SHP77 (cell line): Measurements from ENCODE around the gene YIPF2.

Source experiments
- DNase-seq, 2 experiments: peaks; one replicate each; lab custom pipeline; 2025; lab: John Stamatoyannopoulos, UW

Gene YIPF2

DNA sequence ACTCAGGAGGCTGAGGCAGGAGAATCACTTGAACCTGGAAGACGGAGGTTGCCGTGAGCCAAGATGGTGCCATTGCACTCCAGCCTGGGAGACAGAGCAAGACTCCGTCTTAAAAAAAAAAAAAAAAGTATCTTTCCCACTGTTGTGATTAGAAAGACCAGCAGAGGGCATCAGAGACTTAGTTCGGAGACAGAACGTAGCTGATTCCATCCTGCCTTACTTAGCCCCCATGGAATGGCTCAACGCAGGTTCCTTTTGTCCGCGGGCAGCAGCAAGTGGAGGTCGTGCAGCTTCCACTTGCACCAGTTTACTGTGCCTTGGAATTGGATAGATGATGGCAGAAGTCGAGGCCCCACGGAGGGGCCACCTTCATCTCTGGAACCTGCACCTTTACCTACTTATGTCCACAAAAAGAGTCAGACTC lies 8.2 kb upstream of the YIPF2 start:
- DNase-seq, result peak; percentile 81 to 84

DNA sequence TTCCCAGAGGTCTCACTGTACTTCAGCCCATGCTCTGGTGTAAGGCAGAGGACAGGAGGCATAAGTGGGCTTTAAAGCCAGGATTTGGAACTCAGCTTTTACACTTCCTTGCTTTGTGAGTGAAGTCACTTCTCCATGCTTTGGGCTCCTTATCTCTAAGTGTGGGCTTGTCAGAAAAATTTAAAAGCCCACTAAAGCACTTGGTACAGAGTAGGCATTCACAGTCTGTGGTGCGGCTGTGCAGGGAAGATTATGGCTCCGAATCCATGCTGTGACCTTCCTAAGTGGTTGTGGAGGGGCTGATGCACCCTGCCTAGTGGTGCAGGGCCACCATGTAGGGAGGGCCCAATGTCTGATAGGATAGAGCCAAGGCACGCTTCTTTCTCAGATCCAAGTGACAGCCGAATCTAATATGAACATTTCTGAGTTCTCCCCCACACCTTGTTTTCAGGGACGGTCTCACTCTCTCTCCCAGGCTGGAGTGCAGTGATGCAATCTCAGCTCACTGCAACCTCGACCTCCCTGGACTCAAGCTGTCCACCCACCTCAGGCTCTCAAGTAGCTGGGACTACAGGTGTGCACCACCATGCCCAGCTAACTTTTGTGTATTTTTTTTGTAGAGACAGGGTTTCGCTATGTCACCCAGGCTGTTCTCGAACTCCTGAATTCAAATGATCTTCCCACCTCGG lies 7.1 kb upstream of the YIPF2 start:
- DNase-seq, result no peak

DNA sequence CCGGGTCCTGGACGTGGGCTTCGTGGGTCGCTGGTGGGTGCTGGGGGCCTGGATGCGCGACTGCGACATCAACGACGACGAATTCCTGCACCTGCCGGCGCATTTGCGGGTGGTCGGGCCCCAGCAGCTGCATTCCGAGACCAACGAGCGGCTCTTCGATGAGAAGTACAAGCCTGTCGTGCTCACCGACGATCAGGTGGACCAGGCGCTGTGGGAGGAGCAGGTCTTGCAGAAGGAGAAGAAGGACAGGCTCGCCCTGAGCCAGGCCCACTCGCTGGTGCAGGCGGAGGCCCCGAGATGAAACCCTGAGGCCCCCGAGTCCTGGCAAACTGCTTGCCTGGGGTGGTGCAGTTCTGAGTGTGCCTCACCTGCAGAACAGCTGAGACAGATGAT lies 959 bp upstream of the YIPF2 start:
- no peak for DNase-seq

DNA sequence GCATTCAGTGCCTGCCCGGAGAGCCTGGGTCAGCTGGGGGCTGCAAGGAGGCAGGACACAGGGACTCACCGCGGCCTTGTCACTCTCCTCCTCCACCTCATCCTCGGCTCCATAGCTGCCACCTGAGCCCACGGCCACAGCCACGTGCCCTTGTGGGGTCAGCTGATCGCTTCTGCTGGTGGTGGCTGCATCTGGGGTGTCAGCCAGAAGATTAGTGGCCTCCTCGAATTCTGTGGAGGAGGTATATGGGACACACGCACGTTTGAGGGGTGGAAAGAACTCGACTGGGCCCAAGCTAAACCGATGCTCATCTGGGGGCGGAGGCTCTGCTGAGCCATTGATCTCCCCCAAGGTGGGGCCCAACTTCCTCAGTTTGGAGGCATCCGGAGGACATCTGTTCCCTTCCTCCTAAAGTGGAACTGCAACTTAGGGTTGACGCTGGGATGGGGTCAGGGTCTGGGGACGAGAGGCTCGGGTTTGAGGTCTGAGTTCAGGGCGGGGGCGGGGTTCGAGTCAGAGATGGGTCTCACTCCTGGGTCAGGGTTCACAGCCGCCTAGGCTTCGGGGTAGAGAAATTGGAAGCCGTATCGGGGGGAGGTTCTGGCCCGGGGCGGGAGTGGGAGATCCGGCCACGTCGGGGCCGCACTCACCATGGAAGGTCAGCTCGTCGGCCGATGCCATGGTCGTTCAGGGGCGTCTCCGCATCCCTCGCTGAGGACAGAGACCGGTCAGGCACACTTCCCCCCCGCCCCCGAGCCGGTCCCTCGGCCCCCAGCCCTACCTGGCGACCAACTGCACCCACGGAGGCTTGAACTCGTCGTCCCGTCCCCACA lies 493 bp downstream of the YIPF2 start:
- no peak for DNase-seq

DNA sequence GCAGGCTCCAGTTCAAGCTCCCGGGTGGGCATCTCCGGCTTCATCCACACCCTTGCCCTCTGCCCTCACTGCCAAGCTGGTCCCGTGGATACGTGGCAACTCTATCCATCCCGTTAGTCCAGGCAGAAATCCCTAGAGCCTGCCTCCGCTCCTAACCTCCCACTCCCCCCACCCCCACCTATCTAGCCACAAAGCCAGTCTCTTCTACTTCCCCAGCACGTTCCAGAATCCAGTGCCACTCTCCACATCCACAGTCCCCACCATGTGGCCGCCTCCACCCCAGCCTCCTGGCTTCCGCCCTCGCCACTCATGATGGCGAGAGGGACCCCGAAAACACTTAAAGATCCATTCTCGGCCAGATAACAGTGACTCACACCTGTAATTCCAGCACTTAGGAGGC lies 3.8 kb downstream of the YIPF2 start:
- no peak for DNase-seq

DNA sequence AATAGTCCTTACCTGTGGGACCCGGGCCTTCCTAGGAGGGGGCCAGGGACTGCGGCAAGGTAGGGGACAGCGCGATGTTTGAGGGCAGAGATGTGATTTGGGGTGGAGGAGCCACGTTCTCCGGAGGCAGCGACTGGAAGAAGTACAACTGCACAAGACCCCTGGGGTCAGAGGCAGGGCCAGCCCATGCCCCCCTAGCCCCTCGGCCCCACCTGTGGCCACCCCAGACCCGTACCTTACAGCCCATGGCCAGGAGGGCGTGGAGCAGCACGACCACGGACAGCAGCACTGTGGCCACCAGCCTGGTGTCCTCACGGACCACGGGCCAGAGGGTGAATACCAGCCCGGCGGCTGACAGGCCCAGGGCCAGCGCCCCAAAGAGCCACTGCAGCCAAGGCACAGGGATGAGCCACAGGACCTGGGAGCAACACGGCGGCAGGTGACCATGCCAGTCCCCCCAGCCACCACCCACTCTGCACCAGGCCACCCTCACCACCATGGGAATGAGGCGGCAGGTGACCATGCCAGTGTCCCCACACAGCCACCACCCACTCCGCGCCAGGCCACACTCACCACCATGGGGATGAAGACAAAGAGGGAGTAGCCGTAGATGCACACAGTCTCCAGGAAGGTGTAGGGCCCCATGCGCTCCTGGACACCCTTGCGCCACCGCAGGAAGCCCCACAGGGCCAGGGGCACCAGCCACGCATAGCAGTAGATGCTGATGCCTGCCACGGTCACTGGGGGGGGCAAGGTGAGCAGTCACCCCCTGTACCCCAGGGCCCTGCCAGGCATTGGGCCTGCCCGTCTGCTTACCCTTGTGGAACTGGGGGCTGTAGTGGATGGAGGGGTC lies 5.0 kb downstream of the YIPF2 start:
- DNase-seq, result no peak

DNA sequence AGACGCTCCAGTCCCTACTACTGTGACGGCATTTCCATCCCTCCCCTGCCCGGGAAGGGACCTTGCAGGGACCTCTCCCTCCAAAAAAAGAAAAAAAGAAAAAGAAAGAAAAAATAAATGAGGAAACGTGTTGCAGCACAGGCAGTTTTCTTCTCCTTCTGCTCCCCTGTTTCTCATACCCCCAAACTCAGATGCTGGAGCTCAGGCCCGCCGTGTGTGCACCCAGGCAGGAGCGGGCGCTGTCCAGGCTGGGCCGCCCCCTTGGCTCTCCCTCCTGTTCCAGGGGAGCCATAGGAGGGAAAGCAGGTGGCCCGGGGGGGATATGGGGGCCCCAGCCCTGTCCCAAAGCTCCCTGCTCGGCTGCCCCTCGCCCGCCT lies 5.8 kb downstream of the YIPF2 start:
- no peak for DNase-seq

DNA sequence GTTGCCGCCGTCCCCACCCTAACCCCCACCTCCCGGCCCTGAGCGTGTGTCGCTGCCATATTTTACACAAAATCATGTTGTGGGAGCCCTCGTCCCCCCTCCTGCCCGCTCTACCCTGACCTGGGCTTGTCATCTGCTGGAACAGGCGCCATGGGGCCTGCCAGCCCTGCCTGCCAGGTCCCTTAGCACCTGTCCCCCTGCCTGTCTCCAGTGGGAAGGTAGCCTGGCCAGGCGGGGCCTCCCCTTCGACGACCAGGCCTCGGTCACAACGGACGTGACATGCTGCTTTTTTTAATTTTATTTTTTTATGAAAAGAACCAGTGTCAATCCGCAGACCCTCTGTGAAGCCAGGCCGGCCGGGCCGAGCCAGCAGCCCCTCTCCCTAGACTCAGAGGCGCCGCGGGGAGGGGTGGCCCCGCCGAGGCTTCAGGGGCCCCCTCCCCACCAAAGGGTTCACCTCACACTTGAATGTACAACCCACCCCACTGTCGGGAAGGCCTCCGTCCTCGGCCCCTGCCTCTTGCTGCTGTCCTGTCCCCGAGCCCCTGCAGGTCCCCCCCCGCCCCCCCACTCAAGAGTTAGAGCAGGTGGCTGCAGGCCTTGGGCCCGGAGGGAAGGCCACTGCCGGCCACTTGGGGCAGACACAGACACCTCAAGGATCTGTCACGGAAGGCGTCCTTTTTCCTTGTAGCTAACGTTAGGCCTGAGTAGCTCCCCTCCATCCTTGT lies 6.4 kb downstream of the YIPF2 start:
- DNase-seq, result no peak

DNA sequence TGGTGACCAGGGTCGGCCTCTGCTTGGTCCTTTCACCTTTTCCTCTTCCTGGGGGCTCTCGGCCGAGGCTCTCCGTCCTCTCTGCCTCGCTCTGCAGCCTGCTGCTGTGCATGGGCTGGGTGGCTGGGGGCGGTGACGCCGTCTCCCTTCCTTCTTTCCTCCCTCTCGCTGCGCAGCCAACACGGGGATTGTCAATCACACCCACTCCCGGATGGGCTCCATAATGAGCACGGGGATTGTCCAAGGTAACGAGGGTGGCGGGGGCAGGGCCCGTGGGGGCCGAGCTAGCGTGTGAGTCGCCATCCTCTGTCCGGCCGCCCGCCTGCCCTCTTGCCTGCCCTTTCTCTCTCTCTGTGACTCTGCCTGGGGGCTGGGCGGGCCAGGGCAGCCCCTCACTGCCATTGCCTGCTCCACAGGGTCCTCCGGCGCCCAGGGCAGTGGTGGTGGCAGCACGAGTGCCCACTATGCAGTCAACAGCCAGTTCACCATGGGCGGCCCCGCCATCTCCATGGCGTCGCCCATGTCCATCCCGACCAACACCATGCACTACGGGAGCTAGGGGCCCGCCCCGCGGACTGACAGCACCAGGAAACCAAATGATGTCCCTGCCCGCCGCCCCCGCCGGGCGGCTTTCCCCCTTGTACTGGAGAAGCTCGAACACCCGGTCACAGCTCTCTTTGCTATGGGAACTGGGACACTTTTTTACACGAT lies 7.1 kb downstream of the YIPF2 start:
- no peak for DNase-seq

DNA sequence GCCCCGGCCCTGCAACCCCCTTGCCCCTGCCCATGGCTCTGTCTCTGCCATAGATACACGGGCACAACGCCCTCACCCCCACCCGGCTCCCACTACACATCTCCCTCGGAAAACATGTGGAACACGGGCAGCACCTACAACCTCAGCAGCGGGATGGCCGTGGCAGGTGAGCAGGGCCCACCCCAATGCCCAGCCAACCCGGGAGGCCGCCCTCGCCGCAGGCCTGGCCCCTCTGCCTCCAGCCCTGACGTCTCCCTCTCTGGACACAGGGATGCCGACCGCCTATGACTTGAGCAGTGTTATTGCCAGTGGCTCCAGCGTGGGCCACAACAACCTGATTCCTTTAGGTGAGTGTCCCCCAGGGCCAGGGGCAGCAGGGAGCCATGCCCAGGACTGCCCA lies 7.7 kb downstream of the YIPF2 start:
- DNase-seq, result no peak

DNA sequence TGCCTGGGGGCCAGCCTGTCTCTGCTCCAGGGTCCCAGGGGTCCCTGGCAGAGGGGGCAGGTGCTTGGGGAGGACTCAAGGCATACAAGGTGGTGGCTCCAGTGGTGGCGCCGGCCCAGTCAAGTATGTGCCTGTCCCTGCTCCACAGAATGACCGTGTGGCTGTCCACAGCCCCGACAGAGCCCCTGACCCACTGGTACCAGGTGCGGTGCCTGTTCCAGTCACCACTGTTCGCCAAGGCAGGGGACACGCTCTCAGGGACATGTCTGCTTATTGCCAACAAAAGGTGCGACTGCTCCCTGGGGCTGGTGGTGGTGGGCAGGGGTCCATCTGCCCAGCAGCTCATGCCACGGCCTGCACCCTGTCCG lies 8.2 kb downstream of the YIPF2 start:
- no peak for DNase-seq

DNA sequence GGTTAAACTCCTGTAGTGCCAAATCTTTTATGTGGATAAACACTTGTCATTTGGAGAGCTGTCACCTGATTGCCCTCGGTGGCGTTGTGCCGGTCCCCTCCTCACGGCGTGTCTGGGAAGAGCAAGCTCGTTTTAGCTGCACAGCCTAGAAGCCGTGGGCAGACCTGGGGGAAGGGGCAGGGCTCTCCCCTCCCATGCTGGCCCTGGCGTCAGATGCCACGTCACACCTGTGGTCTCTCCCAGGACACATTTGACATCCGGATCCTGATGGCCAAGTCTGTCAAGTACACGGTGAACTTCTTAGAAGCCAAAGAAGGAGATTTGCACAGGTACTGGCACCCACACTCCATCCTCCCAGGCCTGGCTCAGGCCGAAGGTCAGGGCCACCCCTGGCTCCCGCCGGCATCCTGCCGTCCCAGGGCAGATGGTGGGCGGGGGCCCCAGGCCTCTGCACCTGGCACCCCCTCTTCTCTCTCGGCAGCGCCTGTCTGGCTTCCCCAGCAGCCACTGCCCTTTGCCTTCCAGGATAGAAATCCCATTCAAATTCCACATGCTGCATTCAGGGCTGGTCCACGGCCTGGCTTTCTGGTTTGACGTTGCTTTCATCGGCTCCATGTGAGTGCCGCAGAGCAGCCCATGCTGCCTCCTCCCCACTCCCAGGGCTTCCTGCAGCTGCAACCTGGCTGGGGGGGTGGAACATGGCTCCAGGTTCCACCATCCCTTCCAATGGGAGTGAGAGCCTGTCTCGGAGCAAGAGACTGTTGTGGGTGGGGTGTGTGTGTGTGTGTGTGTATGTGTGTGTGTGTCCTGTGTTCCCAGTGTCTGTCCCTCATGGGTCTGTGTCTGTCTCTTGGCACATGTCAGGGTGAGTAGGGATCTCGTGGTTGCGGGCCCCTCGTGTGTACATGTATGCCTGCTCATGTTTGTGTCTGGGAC lies 8.8 kb downstream of the YIPF2 start:
- no peak for DNase-seq

DNA sequence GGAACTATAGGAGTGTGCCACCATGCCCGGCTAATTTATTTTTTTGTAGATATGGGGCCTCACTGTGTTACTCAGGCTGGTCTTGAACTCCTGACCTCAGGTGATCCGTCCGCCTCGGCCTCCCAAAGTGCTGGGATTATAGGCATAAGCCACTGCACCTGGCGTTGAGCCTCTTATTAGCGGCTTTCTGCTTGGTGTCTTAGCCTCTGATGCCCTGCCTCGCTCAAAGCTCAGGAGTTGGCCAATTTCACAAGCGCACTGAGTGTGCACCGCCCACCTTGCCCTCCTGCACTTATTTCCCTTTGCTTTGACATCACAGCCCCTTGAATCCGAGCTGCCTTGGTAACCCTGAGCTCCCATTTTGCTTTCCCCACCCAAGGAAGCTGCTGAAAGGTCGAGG lies 10.1 kb downstream of the YIPF2 start:
- DNase-seq, result no peak

DNA sequence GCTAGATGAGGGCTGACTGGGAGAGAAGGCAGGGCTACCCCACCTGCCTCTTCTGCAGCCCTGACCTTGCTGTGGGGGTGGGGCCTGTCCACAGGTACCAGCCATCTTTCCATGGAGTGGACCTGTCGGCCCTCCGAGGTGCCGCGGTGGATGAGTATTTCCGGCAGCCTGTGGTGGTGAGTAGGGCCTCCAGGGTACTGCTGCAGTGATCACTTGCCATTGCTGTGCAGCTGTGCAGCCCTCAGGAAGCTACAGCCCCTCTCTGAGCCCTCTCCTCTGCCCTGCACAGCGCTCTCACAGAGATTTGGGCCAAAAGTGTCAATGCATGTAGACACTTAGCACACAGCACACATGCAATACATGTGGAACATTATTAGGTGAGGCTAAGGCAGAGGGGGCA lies 11.8 kb downstream of the YIPF2 start:
- DNase-seq, result no peak

DNA sequence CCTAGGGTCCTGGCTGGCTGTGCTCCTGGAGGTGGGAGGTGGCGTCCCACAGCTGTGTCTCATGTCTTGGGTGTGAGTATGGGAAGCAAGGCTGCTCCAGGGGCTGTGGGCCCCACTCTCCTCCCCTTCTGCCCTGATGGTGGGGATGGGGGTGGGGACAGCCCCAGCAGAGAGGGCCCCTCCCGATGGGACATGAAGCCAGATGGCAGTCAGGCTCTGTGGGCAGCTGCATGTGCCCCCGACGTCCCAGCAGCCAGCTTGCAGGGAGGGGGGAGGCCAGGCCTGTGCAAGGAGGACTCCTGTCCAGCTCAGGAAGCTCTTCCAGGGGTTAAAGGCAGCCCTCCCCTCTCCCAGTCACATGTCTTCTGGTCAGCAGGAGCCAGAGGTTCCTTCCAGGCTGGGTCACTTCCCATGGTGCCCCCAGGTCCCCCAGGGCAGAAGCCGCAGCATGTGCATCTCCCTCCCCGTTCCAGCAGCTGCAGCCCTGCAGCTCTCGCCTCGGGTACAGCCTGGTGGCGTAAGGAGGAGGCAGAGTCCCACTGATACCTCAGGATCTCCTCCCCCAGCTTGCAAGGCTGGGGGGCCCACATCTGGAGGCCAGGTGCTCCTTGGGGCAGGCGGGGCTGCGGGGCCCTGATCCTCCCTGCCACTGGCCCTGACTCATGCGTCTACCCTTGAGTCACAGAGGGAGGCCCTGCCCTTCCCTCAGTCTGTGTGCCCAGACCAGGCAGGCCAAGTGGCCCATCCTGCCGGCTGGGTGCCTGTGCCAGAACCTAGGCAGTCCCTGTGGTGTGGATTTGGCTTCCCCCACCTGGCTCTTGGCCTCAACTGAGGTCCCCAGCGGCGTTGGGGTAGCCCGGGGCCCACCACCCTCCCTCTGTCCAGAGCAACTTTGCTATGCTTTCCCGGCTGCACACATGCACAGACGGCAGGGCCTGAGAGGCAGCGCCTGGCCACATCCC lies 13.0 kb downstream of the YIPF2 start:
- DNase-seq, result no peak

DNA sequence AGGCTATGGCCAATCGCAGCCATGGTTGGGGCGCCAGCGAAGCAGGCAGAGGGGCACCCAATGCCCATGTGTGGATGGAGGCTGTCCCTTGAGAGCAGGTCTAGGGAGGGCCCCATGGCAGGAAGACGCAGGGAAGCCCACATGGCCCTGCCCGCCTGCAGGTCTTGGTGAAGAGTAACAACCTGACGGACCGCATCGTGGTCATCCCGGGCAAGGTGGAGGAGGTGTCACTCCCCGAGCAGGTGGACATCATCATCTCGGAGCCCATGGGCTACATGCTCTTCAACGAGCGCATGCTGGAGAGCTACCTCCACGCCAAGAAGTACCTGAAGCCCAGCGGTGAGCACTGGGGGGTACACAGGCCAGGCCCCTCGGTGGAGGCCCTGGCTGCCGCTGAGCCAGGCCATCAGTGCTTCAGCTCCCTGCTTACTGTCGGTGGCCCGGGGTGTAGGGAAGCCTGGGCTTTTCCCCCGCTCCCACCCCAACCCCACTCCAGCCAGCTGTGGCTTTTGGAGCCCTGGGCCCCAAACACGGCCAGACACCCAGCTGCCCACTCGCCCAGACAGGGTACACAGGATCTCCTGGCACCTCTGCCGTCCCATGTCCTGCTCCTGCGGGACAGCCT lies 14.6 kb downstream of the YIPF2 start:
- no peak for DNase-seq

DNA sequence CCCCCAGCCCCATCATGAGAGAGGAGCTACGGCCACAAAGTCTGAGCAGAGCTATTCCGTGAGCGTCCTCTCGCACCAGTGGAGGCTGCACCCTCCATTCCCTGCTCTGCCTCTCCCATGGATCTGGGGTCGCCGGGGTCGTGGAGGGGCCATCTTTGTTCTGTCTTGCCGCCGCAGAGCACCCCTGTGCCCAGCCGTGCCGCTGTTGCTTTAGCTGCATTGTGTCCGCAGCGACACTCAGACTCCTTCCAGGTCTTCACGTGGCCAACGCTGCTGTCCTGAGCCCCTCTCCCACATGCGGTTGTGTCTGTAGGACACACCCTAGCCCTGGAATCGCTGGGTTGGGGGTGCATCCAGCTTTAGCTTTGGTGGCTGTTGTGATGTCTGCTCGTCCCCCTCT lies 15.8 kb downstream of the YIPF2 start:
- DNase-seq, result no peak

DNA sequence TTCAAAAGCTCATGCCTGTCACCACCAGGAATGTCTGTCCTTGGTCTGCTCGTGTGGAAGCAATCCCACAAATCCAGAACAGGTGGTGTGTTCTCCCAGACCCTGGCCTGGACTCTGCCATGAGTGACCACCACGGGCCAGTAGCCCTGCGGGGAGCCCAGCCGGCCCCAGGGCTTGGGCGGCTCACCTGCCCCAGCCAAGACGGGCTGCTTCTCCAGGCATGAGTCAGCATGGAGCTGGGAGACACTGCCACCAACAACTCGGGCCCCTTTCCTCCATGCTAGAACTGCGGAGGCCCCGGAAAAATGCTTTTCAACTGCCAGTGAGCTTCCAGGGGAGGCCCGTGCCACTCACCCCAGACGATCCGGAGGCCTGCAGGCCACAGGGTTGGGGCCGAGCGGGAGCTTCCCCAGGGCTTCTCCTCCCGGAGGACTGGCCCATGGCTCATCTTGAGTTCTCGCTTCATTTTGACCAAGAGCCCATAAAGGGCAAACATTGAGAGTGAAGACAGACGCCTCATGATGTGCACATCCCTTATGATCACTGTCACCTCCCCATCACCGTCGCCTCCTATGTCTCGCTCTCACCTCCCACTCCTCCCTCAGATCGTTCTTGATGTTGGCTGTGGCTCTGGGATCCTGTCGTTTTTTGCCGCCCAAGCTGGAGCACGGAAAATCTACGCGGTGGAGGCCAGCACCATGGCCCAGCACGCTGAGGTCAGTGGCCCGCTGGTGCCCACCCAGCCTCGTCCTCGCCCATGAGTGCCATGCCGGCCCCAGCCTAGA lies 16.7 kb downstream of the YIPF2 start:
- no peak for DNase-seq
